Prostate gland (tissue), 2 donors: Measurements from ENCODE around the gene HBD.

Experiments
- CTCF ChIP-seq, 4 experiments: fragments of 200-600 bp in 2 of 4; fragments of 450-650 bp in 2 of 4; sonication (generic) in 2 of 4; IDR thresholded peaks; 1 replicate in 3 of 4; 2 replicates in 1 of 4; pipeline ENCODE4 v1.5.1; 2016 to 2019; ENCODE audit warnings: antibody characterized with exemption in 4 of 4, mild to moderate bottlenecking in 2 of 4, moderate library complexity in 2 of 4
- POLR2AphosphoS5 ChIP-seq: sonication (generic); formaldehyde crosslinking; IDR thresholded peaks from one replicate; pipeline ENCODE4 v1.6.1; 2017; ENCODE audit warnings: antibody characterized with exemption

- TF ChIP-seq CTCF (IDR thresholded peaks at IDR 0.05), result no peak
- TF ChIP-seq POLR2AphosphoS5, result no peak
These were observed 42.4 kb upstream of the HBD start for GRCh38 chr11:5276697-5277096.
